DMS53 treated with DMSO at 0.1 percent for 48 hours (cell line): Measurements from ENCODE around the gene FHIT.
A peak's percentile ranks its signal among the peaks of the same experiment; 100 is the strongest.
"Not testable (repeated sequence)": the region's sequence is repeated elsewhere in the genome, so short reads cannot be mapped to it uniquely, and the experiment has no call there.

Source experiments
- DNase-seq: peaks from one replicate; lab custom pipeline; 2025; ENCODE audit not compliant: unreplicated experiment; lab: John Stamatoyannopoulos, UW

FHIT gene

DNA sequence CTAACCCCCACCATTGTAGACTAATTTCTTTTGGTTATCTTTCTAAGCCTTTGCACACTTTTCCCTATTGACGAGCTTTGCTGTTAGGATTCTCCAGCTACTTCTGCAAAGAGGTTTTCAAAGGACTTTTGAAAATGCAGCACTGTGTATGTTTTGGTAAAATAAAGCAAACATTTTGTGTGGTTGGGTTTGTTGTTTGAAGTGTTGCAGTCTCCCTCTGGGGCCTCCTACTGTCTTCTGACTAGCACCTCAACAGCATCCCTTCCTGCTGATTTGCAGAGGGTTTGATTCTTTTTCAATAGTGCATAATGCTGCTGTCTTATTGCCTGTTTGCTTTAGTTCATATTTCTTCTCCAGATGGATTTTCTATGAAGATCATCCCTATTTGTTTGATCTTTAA lies 1426.4 kb downstream of the FHIT start:
- DNase-seq = no peak

DNA sequence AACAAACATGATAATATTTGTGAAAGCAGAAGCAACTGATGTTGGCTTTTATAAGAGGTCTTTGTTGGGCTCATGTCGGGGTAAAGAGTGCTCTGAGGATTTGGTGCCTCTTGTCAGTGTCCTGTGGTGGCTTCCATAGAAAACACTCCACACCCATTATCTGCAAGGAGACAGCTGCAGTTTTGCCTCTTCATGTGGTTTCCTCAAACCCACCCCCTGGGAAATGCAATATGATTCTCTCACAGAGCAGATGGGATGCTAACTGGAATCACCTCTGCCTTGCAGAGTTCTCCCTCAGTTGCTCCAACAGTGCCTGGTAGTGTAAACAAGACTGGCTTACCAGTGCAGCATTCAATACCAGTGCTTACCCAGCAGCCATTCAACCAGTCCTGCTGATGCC lies 1430.0 kb downstream of the FHIT start:
- DNase-seq = no peak

DNA sequence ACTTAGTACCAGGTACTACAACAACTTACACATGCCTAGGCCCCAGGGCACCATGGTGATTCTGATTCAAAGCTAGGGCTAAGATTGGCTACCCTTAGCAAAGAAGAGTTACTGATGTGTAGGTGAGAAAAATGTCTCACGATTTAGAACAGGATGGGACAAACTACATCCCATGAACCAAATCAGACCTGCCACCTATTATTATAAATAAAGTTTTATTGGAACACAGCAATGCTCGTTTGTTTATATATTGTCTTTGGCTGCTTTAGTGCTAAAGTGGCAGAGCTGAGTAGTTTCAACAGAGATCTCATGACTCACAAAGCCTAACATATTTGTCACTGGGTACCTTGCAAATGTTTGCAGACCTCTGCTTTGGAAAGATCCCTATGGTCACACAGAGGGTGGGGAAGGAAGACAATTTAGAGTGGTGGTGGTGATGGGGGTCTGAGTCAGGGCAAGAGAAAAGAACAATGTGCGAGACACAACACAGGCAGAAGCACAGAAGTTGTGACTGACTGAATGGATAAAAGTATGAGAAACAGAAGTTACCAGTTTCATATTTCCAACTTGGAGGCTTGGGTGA lies 1430.8 kb downstream of the FHIT start:
- no peak for DNase-seq

DNA sequence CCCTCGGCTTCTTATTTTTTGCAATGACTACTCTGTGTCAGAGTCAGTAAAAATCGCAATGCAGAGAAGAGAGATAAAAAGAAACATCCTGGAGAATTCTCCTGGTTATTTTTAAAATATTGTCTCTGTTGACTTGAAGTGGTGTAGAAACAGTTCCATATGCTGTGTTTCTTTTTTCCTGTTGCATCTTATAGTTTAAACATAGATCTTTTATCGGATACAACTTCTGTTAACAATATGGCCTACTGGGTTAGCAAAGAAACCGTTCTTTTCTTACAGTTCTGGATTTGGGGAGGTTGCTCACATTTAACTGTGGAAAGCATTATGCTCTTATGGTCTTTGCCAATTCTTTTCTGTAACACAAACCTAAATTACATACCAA lies 1432.3 kb downstream of the FHIT start:
- no peak for DNase-seq

DNA sequence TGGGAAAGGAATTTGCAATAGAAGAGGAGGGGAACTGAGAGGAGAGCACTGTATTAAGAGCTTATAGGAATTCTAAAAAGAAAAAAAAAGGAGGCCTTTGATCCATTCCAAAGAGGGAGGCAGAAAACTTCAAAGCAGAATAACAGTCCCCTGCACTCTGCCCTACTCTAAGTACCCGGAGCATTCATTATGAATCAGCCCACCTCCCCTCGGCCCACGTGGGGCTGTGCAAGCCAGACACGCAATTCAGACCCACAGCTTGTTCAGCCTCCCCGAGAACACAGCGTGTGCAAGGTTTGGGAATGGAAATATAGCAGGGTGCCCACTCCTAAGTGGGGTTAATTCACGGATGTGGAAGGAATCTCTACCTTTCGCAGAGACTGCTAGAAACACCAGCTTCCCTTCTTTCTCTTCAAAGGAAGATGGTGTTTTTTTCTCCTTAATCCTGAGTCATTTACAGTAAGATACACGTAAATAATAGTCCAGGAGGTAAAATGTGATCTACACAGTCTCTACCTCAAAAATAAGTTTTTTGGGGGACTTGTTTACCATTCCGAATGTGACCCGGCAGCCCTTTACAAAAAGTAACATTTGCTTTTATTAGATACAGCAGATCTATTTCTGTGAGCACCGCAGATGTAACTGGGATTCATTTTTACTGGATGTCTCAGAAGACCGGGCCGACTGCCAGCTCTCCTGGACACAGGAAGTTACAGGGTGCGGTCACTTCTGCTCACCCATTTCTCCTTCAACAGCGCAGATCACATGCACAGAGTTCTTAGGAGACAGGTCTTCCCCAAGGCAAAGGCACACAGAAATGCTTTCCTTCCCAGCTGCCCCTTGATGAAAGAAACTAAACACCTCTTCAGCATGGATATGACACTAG lies 1433.0 kb downstream of the FHIT start:
- DNase-seq = no peak

DNA sequence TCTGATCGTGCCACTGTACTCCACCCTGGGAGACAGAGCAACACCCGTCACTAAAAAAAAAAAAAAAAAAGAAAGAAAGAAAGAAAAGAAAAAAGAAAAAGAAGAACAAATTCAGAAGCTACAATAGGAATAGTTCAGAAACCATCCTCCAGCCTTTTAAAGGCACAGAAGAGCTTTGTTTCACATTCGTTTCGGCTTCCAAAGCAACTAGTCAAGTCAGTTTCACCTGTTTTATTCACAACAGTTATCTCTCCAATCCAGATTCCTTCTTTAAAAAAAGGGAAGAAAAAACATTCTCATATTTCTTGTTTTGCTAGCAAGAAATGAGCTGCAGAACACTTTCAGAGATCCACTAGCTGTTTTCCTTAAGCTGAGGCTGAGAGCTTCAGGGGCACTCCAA lies 1433.7 kb downstream of the FHIT start:
- no peak for DNase-seq

DNA sequence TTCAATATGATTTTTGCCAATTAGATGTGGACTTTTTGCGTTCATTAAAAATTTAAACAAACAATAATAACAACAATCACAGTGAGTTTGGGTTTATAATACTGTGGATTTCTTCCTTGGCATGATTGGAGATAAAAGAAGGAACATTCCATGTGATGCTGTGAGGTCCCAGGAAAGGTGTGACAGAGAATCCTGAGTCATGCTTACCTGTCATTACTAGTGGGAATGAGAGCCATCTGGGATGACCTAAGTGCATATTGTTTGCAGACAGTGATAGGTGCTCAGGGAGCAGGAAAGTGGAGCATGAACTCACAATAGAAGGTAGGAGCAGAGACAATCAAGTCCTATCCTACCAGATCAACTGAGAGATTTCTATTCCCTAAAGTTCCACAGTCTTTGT lies 1434.9 kb downstream of the FHIT start:
- peak; percentile 63 for DNase-seq

DNA sequence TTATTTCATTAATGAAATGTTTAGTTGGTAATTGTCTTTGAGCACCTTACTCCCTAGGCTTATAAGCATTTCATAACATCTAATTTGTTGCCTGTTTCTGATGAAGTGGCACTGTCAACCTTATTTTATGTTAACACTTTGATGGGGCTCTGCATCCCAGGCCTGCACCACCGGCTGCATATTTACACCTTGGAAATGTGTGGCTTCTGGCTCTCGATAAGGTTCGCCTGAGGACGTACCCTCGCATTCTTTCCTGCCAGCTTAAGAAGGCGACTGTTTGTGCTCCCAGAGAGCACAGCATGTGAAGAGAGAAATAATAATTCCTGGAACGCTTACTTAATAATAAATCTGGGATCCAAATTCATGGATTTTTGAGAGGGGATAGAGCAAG lies 1438.1 kb downstream of the FHIT start:
- no peak for DNase-seq

DNA sequence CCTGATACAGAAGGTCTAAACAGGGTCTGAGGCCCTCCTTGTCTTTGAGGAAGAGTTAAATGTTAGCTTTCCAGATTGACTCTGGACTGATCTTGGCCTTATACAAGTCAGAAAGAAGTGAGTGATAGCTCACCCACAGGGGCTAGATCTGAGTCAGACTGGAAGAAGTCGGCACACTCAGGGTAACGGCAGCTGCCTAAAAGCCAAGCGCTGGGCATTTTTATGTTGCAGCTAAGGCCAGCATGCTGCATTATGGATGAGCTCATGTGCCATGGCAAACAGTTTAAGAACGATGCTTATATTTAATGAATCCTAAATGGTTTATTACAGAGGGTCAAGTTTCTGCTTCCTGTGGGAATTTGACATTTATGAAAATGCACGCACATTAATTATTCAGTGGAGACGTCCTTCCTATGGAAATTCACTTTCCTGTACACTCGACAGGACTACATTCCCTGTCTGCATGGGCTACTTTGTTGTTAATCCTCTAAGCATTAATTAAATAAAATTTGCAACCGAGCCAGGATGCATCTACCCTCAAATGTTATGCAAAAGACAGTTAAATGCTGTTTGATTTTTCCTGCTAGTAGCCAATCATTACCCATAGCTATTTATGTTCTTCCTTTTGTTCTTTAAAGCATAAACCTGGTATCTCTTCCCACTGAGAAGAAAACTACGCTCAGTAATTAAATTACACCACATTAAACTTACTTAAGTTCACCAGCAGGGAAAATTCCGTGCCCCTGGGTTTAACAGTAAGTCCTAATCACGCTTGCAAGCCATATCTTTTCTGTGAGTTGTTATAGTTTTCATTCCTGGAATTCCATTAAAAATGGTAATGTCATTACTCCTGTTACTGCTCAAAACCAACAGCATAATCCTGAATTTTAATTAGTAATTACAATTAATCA lies 1438.8 kb downstream of the FHIT start:
- no peak for DNase-seq

DNA sequence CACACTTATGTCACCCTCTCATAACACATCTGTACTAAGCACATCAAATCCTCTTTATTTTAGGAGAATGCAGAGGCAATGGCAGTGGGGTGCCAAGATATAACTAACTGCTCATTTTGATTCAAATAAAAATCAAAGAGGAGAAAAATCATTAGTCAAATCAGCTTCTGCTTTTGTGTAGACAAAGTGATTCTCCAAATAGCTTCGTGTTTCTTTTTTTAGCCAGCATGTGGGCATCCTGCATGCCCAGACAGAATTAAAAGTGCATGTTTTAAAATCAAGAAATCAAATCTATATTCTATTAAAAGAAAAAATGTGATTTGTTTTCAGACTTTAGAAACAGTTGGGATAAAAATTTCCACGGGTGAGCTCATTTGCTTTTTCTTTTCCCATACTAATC lies 1440.1 kb downstream of the FHIT start:
- DNase-seq = no peak

DNA sequence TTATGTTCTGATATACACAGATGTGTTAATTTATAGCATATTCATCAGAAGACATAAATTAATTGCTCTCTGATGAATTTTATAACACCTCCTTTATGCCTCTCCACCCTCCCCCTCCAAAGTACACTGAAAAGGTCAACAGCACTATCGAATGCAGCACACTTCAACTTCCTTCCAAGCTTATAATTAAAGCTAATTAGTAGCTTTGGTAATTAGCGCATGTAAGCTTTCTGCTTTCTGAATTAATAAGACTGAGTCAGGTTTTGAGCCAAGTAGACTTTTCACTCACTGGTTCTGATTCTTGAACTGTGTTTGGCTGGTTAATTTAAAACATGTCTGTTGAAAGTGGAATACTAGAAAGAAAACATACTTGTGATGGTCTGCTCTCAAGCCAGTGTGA lies 1440.6 kb downstream of the FHIT start:
- no peak for DNase-seq

DNA sequence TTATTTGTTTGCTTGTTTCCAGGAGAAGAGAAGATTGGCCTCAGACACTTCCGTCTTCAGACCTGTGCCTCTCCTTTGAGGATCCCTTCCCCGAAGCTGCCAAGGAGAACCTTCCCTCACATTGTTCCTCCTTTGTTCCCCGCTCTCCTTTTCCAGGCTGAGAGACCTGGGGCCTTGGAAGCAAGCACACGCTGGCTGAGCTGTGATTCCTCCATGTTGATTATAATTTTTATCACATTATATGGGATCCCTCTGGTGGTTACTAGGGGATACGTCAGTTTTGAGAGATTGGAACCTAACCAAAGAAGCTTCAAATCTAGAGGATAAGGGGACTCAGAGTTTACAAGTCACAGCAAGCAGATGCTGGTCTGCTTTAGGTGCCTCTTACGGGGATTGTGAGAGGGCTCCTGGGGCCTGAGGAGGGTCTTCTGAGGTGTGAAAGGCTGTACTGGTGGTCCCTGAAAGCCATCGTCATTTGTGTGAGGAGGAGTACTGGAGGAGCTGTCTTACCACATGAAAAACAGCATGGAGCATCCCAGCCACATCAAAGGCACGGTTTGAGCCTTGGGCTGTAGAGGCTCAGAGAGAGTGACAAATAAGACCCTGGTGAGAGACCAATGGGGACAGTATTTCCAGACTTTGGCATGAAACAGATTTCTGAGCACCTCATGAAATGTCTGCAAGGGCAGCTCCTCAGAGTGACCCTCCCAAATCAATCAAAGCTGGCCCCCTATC lies 1441.4 kb downstream of the FHIT start:
- DNase-seq = no peak

DNA sequence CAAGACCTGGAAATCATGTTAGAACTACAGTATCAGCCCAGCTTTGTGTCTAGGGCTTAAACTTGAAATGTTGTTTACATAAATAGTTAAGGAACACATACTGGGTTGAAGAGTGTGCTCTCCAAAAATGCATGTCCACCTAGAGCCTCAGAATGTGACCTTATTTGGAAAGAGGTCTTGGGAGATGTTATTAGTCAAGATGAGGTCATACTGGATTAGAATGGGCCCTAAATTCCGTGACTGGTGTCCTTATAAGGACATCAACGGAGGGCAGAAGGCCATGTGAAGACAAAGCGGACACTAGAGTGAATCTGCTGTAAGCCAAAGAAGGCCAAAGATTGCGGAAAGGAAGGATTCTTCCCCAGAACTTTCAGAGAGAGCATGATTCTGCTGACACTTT lies 1442.2 kb downstream of the FHIT start:
- no peak for DNase-seq

DNA sequence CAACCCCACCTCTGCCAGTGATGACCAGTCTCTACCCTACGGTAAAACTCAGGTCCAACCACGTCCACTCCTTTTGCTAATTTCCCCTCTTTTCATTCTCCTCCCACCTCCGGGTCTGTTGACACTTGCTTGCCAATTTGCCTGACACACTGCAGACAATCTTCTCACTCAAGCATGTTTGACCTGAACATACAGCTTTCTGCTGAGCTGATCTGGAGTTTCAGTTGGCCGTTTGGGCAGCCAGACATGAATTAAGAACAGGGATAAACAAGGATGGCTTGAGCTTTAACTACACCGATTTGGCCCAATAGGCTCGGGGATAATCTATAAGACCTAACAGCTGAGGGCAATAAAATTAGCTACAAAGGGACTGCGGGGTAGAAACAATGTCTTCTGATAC lies 1442.8 kb downstream of the FHIT start:
- no peak for DNase-seq

DNA sequence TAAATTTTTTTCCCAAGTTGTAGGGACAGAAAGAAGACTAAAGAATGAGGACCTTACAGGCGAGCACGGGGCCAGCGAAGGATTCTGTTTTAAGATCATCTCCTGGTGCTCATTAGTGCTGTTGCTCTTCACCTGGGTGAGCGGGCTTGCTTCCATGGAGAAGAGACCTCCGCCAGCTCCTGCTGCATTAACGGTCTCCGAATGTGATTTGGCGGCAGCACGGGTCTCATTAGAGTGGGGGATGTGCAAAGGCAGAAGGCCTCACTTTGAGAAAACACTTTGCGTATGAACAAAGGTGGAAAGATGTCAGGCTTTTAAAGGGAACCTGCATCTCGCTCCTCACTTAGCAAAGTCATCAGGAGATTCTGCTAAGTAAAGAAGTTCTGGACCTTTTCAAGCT lies 1448.0 kb downstream of the FHIT start:
- no peak for DNase-seq

DNA sequence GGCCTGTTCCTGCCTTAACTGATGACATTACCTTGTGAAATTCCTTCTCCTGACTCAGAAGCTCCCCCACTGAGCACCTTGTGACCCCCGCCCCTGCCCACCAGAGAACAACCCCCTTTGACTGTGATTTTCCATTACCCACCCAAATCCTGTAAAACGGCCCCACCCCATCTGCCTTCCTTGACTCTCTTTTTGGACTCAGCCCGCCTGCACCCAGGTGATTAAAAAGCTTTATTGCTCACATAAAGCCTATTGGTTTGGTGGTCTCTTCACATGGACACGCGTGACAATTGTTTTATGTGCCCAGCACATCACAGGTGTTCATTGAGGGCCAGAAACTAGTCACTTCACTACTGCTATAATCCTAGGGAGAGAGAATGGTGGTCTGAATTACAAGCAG lies 1448.8 kb downstream of the FHIT start:
- DNase-seq = not testable (repeated sequence)

DNA sequence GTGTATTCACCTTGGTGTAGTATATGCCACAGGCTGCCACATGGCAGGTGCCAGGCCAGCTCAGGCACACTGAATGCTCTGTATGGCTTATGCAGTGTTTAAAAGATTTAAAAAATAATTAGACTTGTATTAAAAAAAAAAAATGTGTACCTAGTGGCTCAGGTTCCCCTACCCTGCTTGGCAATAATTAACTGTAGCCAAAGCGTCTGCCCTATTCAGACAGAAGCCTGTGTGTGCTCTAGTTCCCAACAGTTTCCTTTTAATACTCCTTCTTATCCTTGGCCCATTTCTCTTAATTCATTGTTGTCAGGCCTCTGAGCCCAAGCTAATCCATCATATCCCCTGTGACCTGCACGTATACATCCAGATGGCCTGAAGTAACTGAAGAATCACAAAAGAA lies 1449.2 kb downstream of the FHIT start:
- no peak for DNase-seq

DNA sequence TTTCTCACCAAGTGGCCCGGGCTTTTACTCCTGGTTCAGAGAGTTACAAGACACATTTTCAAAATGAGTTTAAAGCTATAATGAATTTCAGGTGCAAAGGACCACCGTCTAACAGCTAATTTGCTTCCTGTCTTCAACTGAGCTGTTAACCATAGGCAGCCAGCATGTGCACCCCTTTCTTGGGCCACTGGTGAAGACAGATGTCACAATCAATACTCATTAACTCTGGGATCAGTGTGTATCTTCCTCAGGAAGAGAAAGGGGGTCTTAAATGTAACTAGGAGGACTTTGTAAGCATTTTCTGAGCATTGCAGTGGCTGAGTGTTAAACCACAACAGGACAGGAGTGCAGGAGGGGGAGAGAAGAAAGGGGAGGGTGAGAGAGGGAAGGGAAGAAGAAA lies 1450.8 kb downstream of the FHIT start:
- no peak for DNase-seq

DNA sequence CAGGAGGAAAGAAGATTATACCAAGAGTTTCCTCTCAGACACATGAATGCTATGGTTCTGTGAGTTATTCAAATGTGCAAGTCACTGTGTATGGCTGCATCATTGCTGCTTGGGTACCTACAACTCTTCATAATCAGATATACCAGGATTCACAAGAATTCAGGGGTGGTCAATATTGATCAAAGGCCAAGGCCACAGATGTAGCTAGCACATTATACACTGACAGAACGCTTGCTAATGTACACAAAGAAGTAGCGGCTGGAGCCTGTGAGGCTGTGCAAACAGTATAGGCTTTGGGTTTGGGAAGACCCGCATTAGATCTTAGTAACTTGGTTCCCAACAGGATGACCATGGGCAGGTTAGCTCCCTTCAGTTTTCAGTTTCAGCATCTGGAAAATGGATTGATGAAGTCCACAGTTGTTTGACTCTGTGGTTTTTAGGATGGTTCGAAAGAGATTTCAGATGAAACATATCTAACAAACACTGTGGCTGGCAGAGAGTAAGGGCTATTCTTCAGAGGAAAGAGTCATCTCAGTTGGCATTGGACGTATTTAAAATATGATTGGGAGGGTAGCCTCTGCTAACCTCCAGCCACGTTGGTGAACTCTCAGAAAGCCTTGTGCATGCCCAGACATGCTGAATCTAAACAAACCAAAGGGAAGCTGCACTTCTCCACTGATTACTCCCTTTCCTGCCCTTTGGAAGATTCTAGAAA lies 1452.7 kb downstream of the FHIT start:
- no peak for DNase-seq

DNA sequence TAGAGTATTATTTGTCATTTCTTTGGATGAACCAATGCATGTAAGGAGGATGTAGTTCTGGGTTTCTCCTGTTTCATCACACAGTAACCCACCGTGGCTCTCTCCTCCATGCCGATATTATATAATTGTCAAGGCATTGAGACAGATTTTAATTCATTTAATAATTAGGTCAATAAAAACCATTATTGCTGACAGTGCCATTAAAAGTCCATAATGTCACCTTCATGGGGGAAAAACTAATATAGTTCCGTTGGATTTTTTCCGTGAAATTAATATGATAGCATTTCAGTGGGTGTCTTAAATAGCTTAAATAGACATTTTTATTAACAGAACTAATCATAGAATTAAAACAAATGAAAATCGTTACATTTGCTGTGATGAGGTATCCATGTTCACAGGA lies 1453.7 kb downstream of the FHIT start:
- DNase-seq = no peak

DNA sequence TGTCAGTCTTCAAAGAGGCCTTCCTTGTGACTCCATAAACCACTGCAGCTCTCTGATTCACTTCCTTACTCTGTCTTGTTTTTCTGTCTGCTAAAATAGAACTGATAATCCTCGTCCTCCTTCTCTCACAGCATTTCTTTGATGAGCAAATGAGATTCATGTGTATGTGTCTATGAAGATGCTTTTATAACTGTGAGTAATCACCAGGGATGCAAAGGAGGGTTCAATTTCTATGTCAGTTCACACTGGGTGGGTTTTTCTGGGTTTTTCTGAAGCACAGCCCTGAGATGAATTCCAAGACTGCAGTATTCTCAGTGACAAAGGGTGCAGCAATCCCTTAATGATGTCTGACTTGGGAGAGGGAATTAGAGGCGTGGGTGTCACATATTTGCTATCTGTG lies 1454.8 kb downstream of the FHIT start:
- no peak for DNase-seq
